ENCODE measurements around the gene ARL15.

The ARL15 gene

DNA sequence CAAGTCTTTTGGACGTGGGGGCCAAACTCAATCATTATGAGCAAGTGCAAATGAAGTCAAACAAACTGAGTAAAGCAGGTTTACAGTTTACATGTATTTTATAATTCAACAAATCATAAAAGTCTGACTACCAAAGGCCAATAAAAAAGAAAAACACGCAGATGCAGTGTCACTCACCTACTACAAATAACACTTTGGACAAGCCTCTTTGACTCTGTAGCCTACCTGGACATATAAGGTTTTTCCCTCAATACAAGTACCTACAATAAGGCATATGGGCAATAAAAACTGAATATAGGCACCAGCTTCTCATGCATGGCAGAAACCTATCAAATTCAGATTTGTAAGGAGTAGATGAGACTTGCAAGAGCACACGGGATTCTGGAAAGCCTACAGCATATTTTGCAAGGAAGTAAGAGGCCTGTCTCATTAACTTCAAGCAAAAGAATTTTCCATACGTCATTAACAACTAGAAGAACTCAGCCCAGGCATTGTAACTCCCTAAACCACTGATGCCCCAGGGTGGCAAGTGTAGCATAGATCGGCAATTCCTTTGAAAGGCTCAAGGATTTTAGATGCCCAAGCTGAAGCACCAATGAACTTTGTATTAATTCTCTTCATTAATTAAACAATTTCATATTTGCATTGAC, 21.7 kb downstream of the ARL15 start:
- DNase-seq (ENCODE audit: extremely low read depth in 1 of 2, low read depth in 1 of 2) = no peak

DNA sequence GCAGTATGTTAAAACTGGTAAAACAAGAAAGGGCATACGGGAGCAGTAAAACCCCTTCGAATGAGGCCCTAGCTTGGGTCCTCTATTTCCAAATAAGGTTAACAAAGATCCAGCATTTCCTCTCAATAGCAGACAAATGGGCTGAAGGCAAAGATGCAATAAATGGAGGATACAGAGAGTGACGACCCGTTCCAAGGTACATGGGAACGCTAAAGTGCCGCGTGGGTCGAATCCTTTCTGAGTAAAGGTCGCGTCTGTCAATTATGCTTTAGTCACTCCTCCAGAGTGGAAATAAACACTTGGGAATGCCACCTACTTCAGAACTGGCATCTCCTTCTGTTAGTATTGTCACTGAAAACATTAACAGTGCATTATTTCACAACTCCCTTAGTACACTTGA, 24.7 kb downstream of the ARL15 start:
- no peak for DNase-seq (ENCODE audit: extremely low read depth in 1 of 2, low read depth in 1 of 2)

DNA sequence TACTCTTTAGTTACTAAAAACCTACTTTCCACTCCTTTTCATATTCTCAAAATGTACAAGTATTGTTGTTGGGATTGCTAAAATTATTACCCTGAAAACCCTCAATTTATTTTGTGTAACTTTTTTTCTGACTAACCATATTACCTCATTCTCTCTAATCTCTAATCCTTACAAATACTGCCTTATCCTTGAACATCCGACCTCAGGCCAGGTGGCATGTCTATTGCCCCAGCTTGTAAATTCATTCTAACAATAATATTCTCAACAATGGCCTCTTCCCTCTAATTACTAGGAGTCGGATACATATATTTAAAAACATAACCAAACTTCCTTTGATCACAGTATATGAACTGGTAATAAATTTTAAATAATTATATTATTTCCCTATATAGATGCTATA, 25.8 kb downstream of the ARL15 start:
- no peak for DNase-seq (ENCODE audit: extremely low read depth in 1 of 2, low read depth in 1 of 2)

DNA sequence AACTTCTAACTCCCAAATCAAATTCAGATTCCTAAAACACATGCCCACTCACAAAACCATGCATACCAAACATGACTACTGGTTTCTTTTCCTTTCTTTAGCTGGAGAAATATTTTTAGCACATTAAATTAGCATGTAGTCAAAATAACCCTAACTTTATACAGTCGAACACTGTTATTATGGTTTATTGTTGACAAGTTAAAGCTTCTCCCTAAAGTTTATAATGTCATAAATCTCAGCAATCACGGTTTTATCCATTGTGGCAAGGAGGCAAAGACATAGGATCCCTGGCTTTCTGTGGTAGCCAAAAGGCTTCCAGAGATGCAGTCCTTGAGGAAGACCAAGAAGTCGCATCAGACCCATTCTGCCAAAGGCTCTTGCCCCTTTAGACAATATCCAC, 27.5 kb downstream of the ARL15 start:
- no peak for DNase-seq (ENCODE audit: extremely low read depth in 1 of 2, low read depth in 1 of 2)

DNA sequence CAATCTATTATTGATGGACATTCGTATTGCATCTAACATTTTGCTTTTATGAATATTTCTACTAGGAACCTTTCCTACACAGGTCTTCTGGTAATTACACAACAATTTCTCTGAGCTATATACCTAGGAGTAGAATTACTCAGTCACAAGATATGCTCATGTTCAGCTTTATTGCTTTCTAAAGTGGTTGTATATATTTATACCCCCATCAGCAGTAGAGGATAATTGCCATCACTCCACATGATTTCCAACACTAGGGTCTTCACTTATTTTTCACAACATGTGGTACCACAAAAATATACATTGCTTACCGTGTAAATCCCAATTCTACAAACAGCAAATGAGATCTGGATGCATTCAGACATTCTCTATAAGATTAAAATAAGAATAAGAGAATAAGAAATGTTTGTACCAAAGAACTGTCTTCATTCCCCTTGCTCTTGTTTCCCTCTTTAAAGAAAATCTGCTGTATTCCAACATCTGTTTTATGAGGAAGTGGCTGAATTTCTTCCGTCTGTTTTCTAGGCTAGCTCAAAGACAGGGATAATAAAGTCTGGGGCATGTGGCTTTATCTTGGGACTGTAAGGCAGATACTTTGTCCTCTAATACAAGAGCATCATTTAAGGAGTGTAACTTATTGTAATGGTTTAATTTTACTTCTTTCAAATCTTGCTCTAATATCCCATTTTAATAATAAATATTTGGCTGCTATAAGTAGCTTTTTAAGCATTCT, 28.2 kb downstream of the ARL15 start:
- DNase-seq (ENCODE audit: extremely low read depth in 1 of 2, low read depth in 1 of 2) = no peak

DNA sequence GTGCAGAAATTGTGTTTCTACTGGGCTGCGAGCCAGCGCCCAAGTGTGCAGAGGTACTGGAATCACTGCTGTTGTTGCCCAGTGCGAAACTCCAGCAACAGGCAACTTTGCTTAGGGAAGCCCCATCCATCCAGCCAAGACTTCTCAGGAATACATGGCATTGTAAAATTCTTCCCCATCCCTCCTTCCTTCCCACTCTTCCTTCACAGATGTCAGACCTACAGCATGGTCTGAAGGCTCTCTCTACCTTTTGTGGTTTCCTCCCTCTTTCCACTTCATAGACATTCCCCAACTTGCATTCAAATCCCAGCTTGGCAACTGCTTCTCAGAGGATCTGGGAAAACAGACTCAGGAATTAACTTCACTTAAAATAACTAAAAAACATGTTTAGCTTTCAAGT, 30.4 kb downstream of the ARL15 start:
- DNase-seq (ENCODE audit: extremely low read depth in 1 of 2, low read depth in 1 of 2) = no peak

DNA sequence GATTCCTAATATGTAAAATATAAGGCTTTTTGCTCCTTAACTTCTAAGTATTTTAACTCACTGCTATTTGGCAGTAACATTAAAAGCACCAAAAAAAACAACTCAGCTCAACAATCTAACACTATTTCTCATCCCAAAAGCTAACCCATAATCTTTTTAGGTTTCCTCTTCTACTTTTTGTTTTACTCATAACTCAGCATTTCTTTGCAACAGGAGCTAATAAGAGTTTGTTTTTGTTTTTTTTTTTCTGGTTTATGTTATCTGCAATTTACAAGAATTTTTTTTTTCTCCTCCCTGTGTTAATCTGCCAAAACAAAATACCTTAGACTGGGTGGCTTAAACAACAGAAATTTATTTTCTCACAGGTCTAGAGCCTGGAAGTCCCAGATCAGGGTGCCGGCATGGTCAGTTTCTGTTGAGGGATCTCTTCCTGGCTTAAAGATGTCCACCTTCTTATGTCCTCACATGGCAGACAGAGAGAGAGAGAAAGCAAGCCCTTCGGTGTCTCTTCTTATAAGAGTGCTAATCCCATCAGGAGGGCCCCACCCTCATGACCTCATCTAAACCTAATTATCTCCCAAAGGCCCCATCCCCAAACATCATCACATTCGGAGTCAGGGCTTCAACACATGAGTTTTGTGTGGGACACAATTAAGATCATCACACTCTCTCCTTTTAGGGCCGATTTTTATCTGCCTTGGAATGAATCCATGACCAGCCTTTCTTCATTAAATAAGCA, 31.2 kb downstream of the ARL15 start:
- no peak for DNase-seq (ENCODE audit: extremely low read depth in 1 of 2, low read depth in 1 of 2)

DNA sequence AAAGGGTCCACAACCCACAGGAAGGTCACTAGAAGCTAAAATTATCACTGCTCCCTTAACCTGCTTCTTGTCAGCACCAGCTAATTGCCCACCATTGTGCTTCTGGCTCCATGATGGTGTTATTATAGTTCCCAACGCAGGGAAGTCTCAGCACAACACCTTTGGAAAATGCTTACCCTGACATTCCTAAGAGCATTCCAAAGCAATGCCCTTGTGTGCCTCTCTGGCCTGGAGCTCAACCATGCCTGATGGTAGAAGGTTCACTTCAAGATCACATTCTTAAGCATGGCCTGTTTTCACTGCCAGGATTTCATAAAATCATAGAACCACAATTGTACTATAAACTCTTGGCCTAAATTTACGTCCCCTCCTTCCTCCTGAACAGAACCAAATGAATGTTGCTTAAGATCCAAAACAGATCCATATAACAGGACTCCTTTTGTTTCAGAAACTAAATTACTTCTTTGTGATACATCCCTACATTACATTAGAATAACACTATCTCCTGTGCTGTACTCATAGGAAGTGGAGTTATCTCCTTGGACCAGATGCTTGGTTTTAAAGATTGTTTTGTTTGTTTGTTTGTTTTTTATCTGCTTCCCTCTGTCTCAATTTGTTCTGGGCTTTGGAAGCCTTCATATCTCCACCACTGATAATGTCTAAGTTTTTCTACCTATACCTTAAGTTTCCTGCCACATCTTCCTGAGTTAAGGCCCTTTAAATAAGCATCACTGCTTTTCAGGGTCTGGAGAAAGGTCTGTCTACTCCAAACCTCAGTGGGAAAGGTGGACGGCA, 32.1 kb downstream of the ARL15 start:
- DNase-seq (ENCODE audit: extremely low read depth in 1 of 2, low read depth in 1 of 2) = no peak

DNA sequence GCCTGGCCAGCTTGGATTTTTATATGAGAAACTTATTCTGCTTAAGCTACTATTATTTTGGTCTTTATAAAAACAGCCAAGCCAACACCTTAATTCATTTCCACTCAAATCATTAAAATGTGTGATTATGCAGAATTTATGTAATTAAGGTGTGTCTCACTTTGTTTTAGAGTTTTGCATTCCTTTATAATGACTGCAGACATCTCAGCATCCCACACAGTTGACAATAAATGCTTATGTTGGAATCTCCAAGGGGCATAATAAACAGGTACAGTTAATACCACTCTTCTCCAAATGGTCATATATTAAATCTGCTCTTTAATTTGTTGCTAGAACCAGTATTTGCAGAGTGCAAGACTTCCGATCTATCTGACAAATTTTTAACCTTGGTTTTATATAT, 34.3 kb downstream of the ARL15 start:
- no peak for DNase-seq (ENCODE audit: extremely low read depth in 1 of 2, low read depth in 1 of 2)

DNA sequence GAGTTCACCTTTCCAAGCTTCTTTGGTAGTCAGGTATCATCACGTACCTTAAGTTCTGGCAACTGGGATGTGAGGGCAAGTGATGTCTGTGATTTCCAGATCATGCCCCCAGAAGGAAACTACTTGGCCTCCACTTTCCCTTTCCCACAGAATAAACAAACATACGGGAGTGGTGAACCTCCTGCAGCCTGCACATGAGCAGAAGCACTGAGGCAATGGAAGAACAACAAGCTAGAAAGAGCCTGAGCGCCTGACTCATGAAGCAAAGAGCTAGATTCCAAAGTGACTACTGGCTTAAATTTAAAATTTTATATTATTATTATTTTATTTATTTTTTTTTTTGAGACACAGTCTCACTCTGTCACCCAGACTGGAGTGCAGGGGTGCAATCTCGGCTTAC, 35.0 kb downstream of the ARL15 start:
- DNase-seq (ENCODE audit: extremely low read depth in 1 of 2, low read depth in 1 of 2) = no peak

DNA sequence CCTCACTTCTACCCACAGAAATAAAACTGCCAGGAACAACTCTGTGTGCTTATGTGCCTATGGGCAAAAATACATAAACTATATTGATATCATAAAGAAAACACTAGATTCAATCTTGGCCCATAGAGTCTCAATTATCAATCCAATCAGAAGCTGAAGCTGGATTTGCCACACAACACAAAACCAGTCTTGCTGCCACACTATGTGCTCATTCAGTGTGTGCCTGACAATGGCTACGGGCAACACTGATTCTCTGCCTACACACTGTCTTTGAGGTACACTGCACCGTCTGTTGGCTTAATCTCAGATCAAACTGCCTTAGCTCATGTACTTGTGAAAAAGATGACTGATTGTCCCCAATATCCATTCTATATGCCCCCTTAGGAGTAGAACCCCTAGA, 35.4 kb downstream of the ARL15 start:
- no peak for DNase-seq (ENCODE audit: extremely low read depth in 1 of 2, low read depth in 1 of 2)

DNA sequence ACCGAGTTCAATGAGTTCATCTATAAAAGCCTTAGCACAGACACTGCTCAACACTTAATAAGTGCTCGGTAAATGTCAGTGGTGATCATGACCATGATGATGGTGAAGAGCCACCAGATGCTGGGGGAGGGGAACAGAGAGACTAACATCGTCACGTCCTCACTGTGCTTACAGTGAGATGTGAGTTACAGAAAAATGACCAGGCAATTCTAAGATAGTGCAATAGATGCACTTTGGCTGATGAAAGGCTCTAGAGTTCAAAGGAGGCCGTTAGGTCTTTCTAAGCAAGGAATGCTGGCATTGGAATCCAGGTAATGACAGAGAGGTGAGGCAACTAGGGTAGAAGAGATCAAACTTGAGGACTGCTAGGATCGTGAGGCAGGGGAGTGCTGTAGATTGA, 36.7 kb downstream of the ARL15 start:
- DNase-seq (ENCODE audit: extremely low read depth in 1 of 2, low read depth in 1 of 2) = no peak

DNA sequence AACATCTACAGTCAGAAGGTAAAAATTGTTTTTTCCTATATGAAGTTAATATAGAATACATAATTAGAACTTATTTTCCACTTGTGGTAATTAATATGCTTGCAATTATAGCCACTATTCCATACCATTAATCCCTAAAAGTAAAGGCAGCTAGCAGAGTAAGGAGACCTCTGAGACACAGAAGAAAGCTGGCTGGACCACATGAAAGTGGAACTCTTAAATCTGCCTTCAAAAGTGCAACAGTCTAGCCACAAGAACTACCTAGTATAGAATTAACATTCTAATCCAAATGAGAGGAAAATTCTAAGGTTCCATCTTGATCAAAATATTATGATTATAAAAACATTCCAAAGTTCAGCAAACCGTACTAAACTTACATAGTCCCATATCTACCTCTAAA, 37.6 kb downstream of the ARL15 start:
- DNase-seq (ENCODE audit: extremely low read depth in 1 of 2, low read depth in 1 of 2) = no peak

DNA sequence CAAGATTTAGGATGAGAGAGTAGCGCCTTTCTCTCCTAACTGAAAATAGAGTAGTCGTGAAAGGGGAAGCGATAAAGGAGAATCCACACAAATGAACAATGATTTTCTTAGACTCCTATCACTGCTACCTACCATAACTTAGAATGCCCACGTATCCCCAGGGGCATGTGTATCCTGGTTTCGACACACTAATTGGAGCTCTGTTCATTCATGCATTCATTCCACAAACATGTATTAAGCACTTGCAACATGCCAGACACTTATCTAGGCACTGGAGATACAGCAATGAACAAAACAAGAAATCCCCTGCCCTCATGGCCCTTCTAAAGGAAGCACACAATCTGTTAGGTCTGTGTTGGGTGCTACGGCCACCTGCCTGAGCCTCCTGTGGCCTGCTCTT, 40.0 kb downstream of the ARL15 start:
- no peak for DNase-seq (ENCODE audit: extremely low read depth in 1 of 2, low read depth in 1 of 2)

DNA sequence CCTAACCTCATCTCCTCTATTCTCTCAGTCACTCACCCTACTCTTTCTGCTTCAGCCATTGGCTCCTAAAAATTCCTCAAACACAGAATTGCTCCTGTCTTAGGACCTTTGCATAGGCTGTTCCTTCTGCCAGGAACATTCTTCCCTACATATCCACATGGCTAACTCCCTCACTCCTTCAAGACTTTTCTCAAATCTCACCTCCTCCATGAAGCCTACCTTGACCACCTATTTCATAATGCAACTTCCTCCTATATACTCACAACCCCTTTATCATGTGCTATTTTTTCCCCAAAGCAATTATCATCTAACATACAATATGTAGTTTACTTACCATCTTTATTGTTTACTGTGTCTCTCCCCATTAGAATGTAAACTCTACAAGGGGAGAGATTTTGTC, 45.8 kb downstream of the ARL15 start:
- no peak for DNase-seq (ENCODE audit: extremely low read depth in 1 of 2, low read depth in 1 of 2)

DNA sequence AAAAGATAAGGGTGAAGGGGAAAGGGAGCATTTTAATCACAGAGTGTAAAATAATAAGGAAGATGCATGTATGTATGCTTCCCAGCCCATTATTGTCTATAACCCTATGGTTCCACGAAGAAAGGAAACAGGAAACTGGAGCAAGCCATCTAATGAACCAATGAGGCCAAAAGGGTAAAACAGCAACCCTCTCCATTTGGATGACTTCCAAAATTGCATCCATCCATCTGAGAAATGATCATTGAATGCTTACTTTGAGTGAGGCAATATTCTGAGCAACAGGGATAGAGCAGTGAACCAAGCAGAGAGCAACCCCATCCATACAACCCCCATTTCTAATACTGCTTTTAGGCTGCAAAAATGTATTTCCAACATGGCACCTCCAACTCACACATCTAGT, 46.9 kb downstream of the ARL15 start:
- DNase-seq (ENCODE audit: extremely low read depth in 1 of 2, low read depth in 1 of 2) = no peak

DNA sequence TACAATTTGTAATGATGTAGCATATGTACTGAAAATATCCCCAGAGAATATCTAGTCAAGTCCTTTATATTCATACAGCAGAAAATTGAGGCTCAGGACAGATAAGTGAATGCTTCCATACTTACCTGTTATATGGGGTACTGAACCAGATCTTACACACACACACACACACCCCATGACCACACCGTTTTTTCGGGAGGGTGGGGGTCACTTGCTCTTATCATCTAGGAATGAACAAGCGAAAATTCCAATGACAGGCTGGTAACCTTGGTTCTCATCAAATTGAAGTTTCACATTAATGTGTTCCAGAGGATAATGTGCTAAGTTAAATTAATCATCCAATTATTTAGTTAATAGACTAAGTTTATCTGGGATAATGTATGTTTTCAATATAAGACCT, 48.8 kb downstream of the ARL15 start:
- DNase-seq (ENCODE audit: extremely low read depth in 1 of 2, low read depth in 1 of 2) = no peak

DNA sequence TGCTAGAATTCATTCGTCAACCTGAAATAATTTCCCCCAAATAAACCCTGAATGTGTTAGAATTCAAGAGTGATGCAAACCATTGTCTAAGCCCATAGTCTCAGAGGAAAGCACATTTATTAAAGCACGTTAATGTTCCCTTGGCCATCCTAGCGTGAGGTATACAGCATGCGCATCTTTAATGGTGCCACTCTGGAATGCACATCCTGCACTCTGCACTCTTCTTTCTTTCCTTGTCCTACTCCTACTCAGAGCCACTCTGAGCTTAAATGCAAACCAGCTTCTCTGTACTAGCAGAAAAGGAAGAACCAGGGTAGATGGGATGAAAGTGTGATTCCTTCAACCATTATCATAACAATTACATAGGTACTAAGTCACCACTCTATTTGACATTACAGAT, 50.4 kb downstream of the ARL15 start:
- DNase-seq (ENCODE audit: extremely low read depth in 1 of 2, low read depth in 1 of 2) = no peak

DNA sequence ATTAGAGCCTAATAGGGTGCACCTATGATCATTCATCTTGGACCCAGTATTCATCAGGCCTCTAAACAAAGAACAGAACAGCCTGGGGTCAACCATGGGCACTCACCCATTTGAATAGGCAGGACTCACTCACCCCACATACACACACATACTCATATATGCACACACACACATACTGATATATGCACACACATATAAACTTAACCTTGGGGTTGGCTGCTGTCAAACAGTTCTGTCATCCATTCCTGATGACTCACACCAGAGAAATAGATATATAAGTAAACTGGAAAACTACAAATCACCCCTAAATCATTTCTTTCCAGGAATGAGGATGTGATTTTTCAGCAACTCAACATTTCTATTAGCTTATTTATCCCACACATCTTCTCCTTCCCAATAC, 51.3 kb downstream of the ARL15 start:
- DNase-seq (ENCODE audit: extremely low read depth in 1 of 2, low read depth in 1 of 2) = no peak

DNA sequence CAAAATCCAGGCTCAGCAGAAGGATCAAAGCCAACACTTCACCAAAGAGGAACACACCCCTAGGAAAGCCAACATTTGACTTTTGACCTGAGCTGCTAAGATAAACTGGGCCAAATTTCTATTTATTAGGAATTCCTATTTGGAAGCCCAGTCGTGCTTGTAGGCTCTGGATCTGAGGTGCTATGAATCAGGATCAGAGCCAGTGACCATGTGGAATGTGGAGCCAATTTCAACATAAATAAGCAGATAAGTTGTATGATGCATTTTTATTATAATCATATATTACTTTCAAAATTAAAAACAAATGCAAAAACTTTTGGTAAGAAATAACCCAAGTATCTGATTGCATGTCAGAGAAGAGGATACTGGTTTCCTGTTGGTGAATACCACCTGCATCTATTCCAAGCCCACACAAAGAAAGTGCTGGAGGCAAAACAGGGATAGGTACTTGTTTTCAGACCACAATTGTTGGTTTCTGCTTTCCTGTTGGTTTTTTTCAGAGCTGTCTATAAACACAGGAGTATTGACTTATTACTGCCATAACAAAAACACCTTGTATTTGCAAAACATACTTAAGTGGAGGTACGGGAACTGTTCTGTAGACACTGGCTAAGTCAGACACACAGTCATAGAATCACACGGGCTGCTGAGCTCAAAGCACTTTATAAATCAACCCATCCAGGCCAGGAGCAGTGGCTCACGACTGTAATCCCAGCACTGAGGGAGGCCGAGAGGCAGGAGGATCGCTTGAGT, 52.8 kb downstream of the ARL15 start:
- no peak for DNase-seq (ENCODE audit: extremely low read depth in 1 of 2, low read depth in 1 of 2)
